ENCODE results near the gene MLLT10. TPM values are rescaled to one million over a fixed set of nuclear protein-coding genes. Genes with fewer than 3 reads are reported as not detected.

Gene MLLT10
- total RNA-seq, 2 experiments from 2014 or later = 44.1 to 47.2 TPM

DNA sequence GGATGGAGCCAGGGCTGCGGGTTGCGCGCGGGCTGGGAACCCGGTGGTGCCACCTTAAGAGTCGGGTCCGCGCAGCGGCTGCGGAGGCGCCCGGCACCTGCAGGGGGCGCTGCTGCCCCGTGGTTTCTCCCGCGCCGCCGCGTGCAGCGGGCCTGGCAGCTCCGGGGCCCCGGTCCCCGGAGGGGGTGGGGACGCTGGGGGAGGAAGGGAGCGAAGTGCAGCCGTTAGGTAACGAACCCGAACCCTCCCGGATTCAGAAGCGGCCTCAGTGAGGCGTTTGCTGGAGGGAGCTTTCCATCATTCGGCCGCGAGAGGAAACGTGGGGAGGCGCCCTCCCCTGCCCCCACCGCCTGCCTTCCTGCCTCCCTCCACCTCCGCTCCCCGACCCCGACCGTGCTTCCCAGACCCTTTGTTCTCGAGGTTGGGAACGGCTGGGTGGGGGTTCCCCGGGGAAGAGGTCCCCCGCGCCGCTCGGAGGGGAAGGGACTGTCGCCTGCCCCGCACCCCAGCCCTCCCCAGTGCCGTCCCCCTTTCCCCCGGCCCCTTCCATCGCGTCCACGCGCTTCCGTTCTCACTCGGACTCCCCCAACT, 38.2 kb upstream of the MLLT10 start:
- H3K4me1 Mint-ChIP-seq = peaks cover 27% of the 10 kb centered on the region
- H3K4me3 Mint-ChIP-seq = peak overlapping the region; percentile 81
- no peaks in the 10 kb centered on the region for H3K36me3 Mint-ChIP-seq (ENCODE audit: low read depth)
- peak; percentile 83 for DNase-seq
- ChIA-PET POLR2A (no interaction called here), CTCF (interaction anchor here (0.5 to 2.8 kb wide), 24 partner anchors 9 to 764 kb away, joined by 3 to 16 read pairs (median 4); partner anchors contain the start of gene DNAJC1)
- H3K27ac Mint-ChIP-seq = peak overlapping the region; percentile 75
- H3K27me3 Mint-ChIP-seq = peaks cover 70% of the 10 kb centered on the region
- H3K9me3 Mint-ChIP-seq = no peaks in the 10 kb centered on the region

DNA sequence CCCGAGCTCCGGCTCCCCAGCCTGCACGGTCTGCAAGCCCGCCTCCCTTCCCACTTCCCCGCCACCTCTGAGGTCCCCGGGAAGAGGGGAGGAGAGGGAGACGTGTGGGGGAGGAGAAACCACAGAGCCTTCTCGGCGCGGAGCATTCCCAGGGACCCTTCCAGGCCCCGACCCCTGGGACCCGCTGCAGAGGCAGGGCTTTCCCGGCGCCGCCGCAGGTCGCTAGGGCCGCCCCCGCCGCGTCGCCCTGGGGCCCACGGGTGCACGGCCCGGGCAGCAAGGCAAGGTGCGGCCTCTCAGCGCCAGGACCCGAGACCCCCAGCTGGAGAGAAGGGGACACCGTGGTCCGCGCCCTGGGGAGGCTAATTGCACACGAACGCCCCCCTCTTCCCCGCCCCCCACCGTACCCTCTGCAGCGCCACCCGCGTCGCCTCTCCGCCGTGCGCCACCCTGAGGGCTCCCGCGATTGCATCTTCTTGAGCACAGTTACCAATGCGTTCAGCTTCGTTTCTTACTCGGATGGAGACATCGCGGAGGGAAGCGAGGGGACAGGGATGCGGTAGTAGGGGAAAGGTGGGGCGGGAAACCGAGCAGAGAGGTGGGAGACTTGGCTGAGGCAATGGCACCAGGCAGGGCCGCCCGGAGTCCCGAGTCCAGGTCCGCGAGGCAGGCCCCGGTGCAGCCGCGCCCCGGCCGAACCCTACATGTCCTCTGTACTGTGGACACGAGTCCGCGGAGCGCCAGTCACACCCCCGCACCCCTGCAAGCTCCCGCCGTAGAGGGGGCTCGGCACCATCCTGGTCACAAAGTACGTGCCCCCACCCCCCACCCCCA, 37.5 kb upstream of the MLLT10 start:
- ChIA-PET CTCF (interaction anchor here (0.5 to 2.8 kb wide), 30 partner anchors 8 to 763 kb away, joined by 3 to 16 read pairs (median 3); partner anchors contain the start of gene DNAJC1), POLR2A (no interaction called here)
- Mint-ChIP-seq H3K27me3 (peaks cover 73% of the 10 kb centered on the region), H3K9me3 (no peaks in the 10 kb centered on the region), H3K4me1 (peaks cover 27% of the 10 kb centered on the region), H3K36me3 (ENCODE audit: low read depth) (no peaks in the 10 kb centered on the region), H3K4me3 (peak overlapping the region; percentile 81), H3K27ac (peak overlapping the region; percentile 17)
- peak; percentile 62 for DNase-seq

DNA sequence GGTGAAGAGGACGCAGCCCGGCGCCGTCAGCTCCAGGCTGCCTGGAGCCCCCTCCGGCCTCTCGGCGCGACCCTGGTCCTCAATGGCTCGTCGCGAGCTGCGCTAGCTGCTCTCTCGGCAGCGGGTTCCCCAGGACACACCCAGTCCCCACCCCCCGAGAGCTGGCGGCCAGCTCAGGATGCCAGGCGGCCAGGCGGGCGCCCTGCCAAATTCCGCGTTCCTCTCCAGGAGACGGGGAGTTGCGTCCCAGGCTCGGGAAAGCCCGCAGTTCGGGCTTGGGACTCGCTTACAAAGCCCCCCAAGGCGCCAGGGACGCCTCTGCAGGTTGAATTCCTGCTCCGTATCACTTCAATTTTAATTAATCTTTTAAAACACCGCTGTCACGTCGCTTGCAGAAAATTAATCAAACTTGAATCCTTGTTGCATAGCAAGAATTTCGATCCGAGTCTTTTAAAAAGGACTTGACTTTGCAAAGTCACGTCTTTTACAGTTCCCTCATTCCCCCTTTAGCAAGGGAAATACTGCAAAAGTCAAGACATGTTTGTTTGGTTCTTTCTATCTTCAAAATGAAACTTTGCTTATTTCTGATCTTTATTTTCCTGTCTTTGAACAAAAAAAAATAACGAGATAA, 36.7 kb upstream of the MLLT10 start:
- peaks cover 78% of the 10 kb centered on the region for H3K27me3 Mint-ChIP-seq
- POLR2A ChIA-PET = no interaction called here

DNA sequence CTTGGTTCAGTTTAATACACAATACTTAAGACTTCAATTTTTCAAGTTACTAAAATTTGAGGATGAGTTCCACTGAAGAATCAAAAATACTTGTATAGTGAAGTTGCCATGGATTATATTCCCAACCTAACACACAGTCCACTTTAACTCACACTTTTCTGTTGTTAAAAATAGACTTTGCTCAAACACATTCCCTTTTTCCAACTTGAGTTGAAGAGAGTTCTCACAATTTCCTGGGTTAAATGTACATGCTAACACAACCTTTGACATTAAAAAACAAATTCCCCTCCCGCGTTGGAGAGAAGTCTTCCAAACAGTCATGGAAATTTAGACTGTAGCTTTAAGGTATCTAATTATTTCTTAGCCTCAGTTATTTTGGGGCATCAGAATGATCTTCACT, 35.7 kb upstream of the MLLT10 start:
- no peak for DNase-seq
- H3K4me3 Mint-ChIP-seq = peak overlapping the region; percentile 74
- ChIA-PET CTCF (interaction anchor here (1.4 kb wide), 1 partner anchor 27 kb away, joined by 3 read pairs; the partner anchor contains the start of gene SKIDA1), POLR2A (no interaction called here)
- no peaks in the 10 kb centered on the region for H3K36me3 Mint-ChIP-seq (ENCODE audit: low read depth)
- H3K27ac Mint-ChIP-seq = no peak overlapping the region
- H3K27me3 Mint-ChIP-seq = peaks cover 76% of the 10 kb centered on the region
- peaks cover 27% of the 10 kb centered on the region for H3K4me1 Mint-ChIP-seq
- H3K9me3 Mint-ChIP-seq = no peaks in the 10 kb centered on the region

More for the DNA sequence above, 36.7 kb upstream of the MLLT10 start:
- peaks cover 27% of the 10 kb centered on the region for H3K4me1 Mint-ChIP-seq
- DNase-seq = no peak
- no peaks in the 10 kb centered on the region for H3K36me3 Mint-ChIP-seq (ENCODE audit: low read depth)
- CTCF ChIA-PET = interaction anchor here (0.6 to 2.8 kb wide), 14 partner anchors 9 to 426 kb away, joined by 3 to 16 read pairs (median 4); partner anchors contain the start of gene SKIDA1
- H3K9me3 Mint-ChIP-seq = no peaks in the 10 kb centered on the region
- peak overlapping the region; percentile 25 for H3K27ac Mint-ChIP-seq
- H3K4me3 Mint-ChIP-seq = peak overlapping the region; percentile 74

DNA sequence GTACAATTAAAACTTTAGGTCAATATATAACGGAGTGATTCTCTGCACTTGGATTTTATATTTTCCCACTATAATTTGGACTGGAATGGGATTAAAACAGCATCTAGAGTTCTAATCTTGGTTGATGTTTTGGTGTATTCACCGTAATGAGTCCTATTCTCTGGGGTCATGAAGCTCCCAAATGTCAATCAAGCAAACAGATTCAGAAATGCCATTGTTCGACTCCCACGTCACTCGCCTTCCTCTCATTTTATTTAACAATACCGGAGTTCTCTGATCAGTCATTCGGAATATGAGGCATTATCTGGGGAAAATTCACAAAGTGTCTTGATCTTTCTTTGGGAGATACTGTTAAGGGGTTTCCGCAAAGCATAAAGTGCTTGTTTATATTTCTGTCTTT, 35.0 kb upstream of the MLLT10 start:
- no peak overlapping the region for H3K27ac Mint-ChIP-seq
- H3K27me3 Mint-ChIP-seq = peaks cover 76% of the 10 kb centered on the region
- peaks cover 27% of the 10 kb centered on the region for H3K4me1 Mint-ChIP-seq
- ChIA-PET CTCF (no interaction called here), POLR2A (no interaction called here)
- no peak for DNase-seq
- no peak overlapping the region for H3K4me3 Mint-ChIP-seq
- no peaks in the 10 kb centered on the region for H3K36me3 Mint-ChIP-seq (ENCODE audit: low read depth)
- no peaks in the 10 kb centered on the region for H3K9me3 Mint-ChIP-seq

DNA sequence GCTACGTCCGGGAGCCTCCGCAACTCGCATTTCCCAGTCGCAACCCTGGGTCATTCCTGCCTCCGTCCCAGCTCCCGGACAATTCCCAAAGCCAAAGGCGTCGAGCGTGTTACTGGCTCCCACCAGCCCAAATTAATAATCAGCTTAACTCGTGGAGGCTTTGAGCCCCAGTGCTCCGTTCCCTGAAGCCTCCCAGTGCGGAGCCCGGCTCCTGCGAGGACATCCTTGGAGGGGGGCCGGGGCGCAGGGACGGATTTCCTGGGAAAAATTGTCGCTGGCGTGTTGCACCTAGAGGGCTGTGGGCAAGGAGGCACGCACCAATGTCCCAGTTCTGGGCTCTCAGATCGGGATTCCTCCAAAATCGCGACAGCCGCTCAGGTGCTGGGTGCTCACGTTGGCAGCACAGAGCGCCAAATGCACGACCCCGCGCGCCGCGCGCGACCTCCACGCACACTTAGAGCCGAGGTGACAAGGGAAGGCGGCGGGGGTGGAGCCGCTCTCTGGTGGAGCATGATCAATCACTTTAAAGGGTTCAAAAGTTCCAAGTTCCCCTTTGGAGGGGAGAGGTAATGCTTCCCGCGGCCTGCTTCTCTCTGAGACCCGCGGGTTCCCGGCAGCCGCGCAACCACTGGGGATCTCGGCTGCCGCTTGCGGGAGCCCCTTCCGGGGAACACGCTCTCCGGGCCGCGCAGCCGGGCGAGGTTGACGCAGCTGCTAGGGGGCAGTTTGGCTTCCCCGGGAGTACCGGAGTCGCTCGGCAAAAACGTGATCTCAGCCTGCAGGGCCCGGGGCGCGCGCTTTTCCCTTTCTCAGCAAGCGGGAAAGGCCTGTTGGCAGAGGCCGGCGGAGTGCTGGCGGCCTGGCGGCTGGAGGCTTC, 34.1 kb upstream of the MLLT10 start:
- CTCF ChIA-PET = interaction anchor here (0.6 kb wide), 1 partner anchor 174 kb away, joined by 3 read pairs; no protein-coding TSS in a partner anchor
- no peak overlapping the region for H3K27ac Mint-ChIP-seq
- peaks cover 22% of the 10 kb centered on the region for H3K4me1 Mint-ChIP-seq
- peaks cover 78% of the 10 kb centered on the region for H3K27me3 Mint-ChIP-seq
- no peak overlapping the region for H3K4me3 Mint-ChIP-seq
- H3K9me3 Mint-ChIP-seq = no peaks in the 10 kb centered on the region
- no peaks in the 10 kb centered on the region for H3K36me3 Mint-ChIP-seq (ENCODE audit: low read depth)
- POLR2A ChIA-PET = no interaction called here
- DNase-seq = no peak

DNA sequence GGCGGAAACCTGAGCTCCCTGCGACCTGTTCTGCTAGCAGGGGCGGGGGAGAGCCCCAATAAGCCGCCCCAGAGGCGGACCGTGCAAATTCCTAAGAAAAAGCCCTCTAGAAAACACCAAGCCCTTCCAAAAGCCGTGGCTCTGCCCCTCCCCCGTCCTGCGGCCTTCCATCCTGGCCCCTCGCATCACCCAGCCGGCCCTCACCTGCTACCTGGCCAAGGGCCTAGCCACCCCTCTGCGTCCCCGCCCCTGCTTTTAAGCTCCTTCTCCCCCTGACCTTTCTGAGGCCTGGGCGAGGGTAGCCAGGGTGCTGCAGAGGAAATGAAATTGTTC, 33.5 kb upstream of the MLLT10 start:
- ChIA-PET POLR2A (no interaction called here), CTCF (interaction anchor here (0.6 kb wide), 1 partner anchor 173 kb away, joined by 3 read pairs; no protein-coding TSS in a partner anchor)
- Mint-ChIP-seq H3K4me3 (no peak overlapping the region), H3K27ac (no peak overlapping the region), H3K9me3 (no peaks in the 10 kb centered on the region), H3K36me3 (ENCODE audit: low read depth) (no peaks in the 10 kb centered on the region), H3K27me3 (peaks cover 74% of the 10 kb centered on the region), H3K4me1 (peaks cover 17% of the 10 kb centered on the region)
- no peak for DNase-seq

DNA sequence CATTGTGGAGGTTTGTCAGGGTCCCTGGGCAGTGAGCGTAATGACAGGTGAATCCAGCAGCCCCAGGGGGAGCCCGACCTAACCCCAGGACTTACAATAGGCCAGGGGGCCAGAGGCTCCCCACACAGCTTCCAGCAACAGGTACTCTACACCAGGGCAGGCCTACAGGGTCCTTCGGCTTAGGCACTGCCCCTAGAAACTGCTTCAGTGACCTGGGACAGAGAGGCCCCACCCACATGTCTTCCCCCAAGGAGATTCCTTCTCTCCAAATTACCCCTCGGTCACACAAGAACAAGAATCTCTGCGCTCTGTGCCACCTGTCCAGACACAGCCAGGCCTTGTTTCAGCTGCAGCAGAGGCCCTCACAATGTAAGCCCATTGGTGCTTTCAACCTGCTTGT, 32.9 kb upstream of the MLLT10 start:
- CTCF ChIA-PET = no interaction called here
- Mint-ChIP-seq H3K9me3 (no peaks in the 10 kb centered on the region), H3K27me3 (peaks cover 79% of the 10 kb centered on the region), H3K36me3 (ENCODE audit: low read depth) (no peaks in the 10 kb centered on the region), H3K4me1 (peaks cover 16% of the 10 kb centered on the region), H3K27ac (no peak overlapping the region), H3K4me3 (no peak overlapping the region)
- no peak for DNase-seq
- POLR2A ChIA-PET = no interaction called here

DNA sequence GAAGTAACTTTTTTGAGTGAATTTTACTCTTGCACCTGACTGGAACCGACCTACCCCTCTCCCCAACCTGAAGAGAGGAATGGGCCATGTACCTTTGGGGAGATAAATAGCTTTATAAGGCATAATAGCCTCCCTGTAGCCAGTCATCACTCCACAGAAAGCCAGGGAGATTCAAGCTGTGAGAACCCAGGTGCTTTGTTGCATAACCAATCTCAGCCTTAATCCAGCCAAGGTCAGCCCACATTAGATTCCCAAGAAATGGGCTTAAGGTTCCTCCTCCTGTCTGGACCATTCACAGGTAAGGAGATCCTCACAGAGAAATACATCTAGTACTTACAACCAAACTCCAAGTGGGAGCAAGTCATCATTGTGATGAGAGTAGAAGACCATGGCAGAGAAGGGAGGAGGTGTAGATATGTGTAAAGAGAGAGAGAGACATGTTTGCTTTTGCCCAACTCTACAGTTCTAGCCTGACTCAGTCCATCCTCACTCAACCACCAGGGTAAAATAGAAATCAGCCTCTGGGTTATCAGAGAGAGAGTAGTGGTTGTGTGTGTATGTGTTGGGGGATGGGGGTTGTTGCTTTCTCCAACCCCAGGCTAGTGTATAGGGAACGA, 32.2 kb upstream of the MLLT10 start:
- no peak overlapping the region for H3K4me3 Mint-ChIP-seq
- ChIA-PET CTCF (interaction anchor here (0.6 kb wide), 1 partner anchor 58 kb away, joined by 3 read pairs; no protein-coding TSS in a partner anchor), POLR2A (no interaction called here)
- no peaks in the 10 kb centered on the region for H3K36me3 Mint-ChIP-seq (ENCODE audit: low read depth)
- no peak for DNase-seq
- H3K27ac Mint-ChIP-seq = no peak overlapping the region
- no peaks in the 10 kb centered on the region for H3K9me3 Mint-ChIP-seq
- H3K27me3 Mint-ChIP-seq = peaks cover 84% of the 10 kb centered on the region
- peaks cover 15% of the 10 kb centered on the region for H3K4me1 Mint-ChIP-seq

DNA sequence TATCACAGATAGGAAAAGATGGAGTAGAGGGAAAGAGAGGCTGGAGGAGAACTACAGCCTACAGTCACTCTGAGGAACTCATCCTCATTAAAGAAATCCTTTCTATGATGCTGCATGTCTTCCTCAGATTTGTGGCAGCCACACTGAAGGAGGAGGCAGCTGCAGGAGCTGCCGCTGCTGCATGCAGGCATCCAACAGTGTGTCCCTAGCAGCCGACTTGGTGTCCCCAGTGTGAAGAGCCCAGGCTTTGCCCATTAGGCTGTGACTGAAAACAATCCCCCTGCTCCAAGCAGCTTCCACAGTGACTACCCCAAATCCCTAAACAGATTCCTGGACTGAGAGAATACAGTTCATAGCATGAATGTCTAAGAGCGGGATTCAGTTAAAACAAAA, 31.7 kb upstream of the MLLT10 start:
- H3K27ac Mint-ChIP-seq = no peak overlapping the region
- ChIA-PET CTCF (interaction anchor here (0.6 kb wide), 1 partner anchor 59 kb away, joined by 3 read pairs; no protein-coding TSS in a partner anchor), POLR2A (no interaction called here)
- H3K36me3 Mint-ChIP-seq (ENCODE audit: low read depth) = no peaks in the 10 kb centered on the region
- H3K4me1 Mint-ChIP-seq = peaks cover 14% of the 10 kb centered on the region
- DNase-seq = no peak
- no peak overlapping the region for H3K4me3 Mint-ChIP-seq
- no peaks in the 10 kb centered on the region for H3K9me3 Mint-ChIP-seq
- peaks cover 84% of the 10 kb centered on the region for H3K27me3 Mint-ChIP-seq

DNA sequence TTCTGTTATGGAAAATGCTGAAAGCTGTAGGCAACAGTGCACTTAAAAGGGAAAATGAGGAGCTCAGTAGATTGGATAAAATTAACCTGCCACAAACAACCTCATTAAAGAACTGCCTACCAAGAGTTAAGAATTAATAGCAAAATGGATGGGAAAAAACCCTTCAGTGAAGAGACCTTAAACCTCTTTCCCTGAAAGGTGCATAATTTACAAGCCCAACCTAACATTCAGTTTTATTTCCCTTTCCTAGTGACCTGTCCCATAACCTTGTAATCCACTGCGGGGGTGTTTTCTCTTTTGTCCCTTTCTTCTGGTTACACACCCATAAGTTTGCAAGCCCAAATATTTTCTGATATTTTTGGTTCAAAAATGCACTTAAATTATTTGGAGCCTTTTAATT, 30.5 kb upstream of the MLLT10 start:
- Mint-ChIP-seq H3K4me3 (no peak overlapping the region), H3K36me3 (ENCODE audit: low read depth) (no peaks in the 10 kb centered on the region), H3K9me3 (no peaks in the 10 kb centered on the region), H3K27me3 (peaks cover 77% of the 10 kb centered on the region), H3K4me1 (peaks cover 6% of the 10 kb centered on the region), H3K27ac (no peak overlapping the region)
- DNase-seq = no peak
- ChIA-PET CTCF (no interaction called here), POLR2A (no interaction called here)

DNA sequence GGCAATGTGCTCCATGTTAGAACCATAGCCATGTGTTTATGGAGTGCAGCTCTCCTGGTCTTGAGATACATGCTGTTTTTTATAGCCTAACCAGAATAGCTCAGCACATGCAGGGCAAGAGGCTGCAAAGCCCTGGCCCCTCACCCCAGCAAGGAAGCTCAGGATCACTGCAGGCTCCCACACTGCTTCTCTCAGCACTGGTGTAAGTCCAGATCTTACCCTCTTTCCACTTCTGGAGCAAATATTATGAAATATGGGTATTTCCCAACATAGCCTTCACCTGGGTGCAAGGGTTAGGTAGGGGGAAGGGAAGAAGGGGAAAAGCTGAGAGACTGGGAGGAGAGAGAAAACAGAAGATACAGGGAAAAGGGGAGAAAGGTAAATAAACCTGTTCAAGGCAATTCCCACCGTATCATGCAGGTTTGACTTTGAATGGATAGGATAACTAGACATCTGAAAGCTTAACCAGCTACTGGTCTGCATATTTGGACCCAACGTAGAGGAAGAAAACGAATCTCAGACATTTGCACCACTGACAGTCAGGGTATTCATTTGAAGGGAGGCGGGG, 28.2 kb upstream of the MLLT10 start:
- Mint-ChIP-seq H3K27ac (no peak overlapping the region), H3K9me3 (no peaks in the 10 kb centered on the region), H3K36me3 (ENCODE audit: low read depth) (no peaks in the 10 kb centered on the region), H3K27me3 (peaks cover 66% of the 10 kb centered on the region), H3K4me1 (no peaks in the 10 kb centered on the region), H3K4me3 (no peak overlapping the region)
- ChIA-PET POLR2A (no interaction called here), CTCF (interaction anchor here (3.5 kb wide), 1 partner anchor 10 kb away, joined by 11 read pairs; no protein-coding TSS in a partner anchor)
- no peak for DNase-seq
